Neural cell (in vitro differentiated cells): ENCODE data around the gene WIPF2. TPM values are rescaled to one million over a fixed set of nuclear protein-coding genes. Genes with fewer than 3 reads are reported as not detected.

Experiments
- H2AFZ ChIP-seq: fragments of 200-600, 300-800 bp; sonication (generic), shearing (Covaris generic); 2 replicates; pipeline ENCODE4 v1.6.0; 2014; ENCODE audit warnings: low read depth, mild to moderate bottlenecking, antibody characterized with exemption, low read length, moderate library complexity
- H3F3A ChIP-seq: fragments of 200-600 bp; shearing (Covaris generic); 2 replicates; pipeline ENCODE4 v1.6.1; 2016; ENCODE audit warnings: mild to moderate bottlenecking, moderate library complexity, mixed read lengths, antibody characterized with exemption, low read length; ENCODE audit not compliant: insufficient read depth, poor library complexity, severe bottlenecking
- H3K27ac ChIP-seq: fragments of 200-600, 300-800 bp; sonication (generic), shearing (Covaris generic); 2 replicates; pipeline ENCODE4 v1.5.1; 2014; ENCODE audit warnings: mild to moderate bottlenecking, low read length, moderate library complexity
- H3K27me3 ChIP-seq: fragments of 300-800, 200-600 bp; sonication (generic), shearing (Covaris generic); 2 replicates; pipeline ENCODE4 v1.6.0; 2014; ENCODE audit warnings: mild to moderate bottlenecking, low read depth, low read length, moderate library complexity; ENCODE audit not compliant: insufficient read depth
- H3K36me3 ChIP-seq: fragments of 300-800, 200-600 bp; sonication (generic), shearing (Covaris generic); 2 replicates; pipeline ENCODE4 v1.5.1; 2014; ENCODE audit warnings: mild to moderate bottlenecking, antibody characterized with exemption, low read length, moderate library complexity; ENCODE audit not compliant: insufficient read depth
- H3K4me2 ChIP-seq: fragments of 300-800, 200-600 bp; sonication (generic), shearing (Covaris generic); 2 replicates; pipeline ENCODE4 v1.6.0; 2014; ENCODE audit warnings: mild to moderate bottlenecking, low read length
- H3K4me3 ChIP-seq: fragments of 300-800, 200-600 bp; sonication (generic), shearing (Covaris generic); 2 replicates; pipeline ENCODE4 v1.5.1; 2014; ENCODE audit warnings: mild to moderate bottlenecking, low read length, moderate library complexity
- H3K79me2 ChIP-seq: fragments of 200-600 bp; shearing (Covaris generic); replicated peaks from 2 replicates; pipeline ENCODE4 v1.6.0; 2014; ENCODE audit warnings: mild to moderate bottlenecking, low read length, moderate library complexity; ENCODE audit not compliant: insufficient read depth
- H3K9ac ChIP-seq: fragments of 300-800, 200-600 bp; sonication (generic), shearing (Covaris generic); 2 replicates; pipeline ENCODE4 v1.6.1; 2016; ENCODE audit warnings: mild to moderate bottlenecking, low read length, mixed read lengths
- H3K9me2 ChIP-seq: fragments of 200-600 bp; shearing (Covaris generic); 2 replicates; pipeline ENCODE4 v1.6.1; 2016; ENCODE audit warnings: mild to moderate bottlenecking, low read length, mixed read lengths; ENCODE audit not compliant: insufficient read depth
- H3K9me3 ChIP-seq: fragments of 200-600, 300-800 bp; sonication (generic), shearing (Covaris generic); 2 replicates; pipeline ENCODE4 v1.6.1; 2016; ENCODE audit warnings: mild to moderate bottlenecking, mixed run types, low read length, moderate library complexity, mixed read lengths
- H4K20me1 ChIP-seq: fragments of 200-600 bp; shearing (Covaris generic); 2 replicates; pipeline ENCODE4 v1.6.1; 2016; ENCODE audit warnings: mild to moderate bottlenecking, mixed run types; ENCODE audit not compliant: insufficient read depth
- CTCF ChIP-seq: fragments of 450-650 bp; IDR thresholded peaks from 2 replicates; pipeline ENCODE4 v1.5.1; 2014; ENCODE audit warnings: antibody characterized with exemption, mild to moderate bottlenecking, moderate library complexity; ENCODE audit not compliant: poor library complexity, severe bottlenecking
- EP300 ChIP-seq: fragments of 450-650 bp; conservative IDR thresholded peaks from 2 replicates; pipeline ENCODE4 v1.6.1; 2014; ENCODE audit warnings: antibody characterized with exemption, mild to moderate bottlenecking, moderate library complexity; ENCODE audit not compliant: poor library complexity, severe bottlenecking
- EZH2 ChIP-seq: fragments of 200-600, 300-800 bp; shearing (Covaris generic), sonication (generic); IDR thresholded peaks from 2 replicates; pipeline ENCODE4 v1.6.1; 2014; ENCODE audit warnings: antibody characterized with exemption, low read length, borderline replicate concordance, mild to moderate bottlenecking; ENCODE audit not compliant: insufficient read depth, poor library complexity, severe bottlenecking
- MXI1 ChIP-seq: fragments of 450-650 bp; conservative IDR thresholded peaks from 2 replicates; pipeline ENCODE4 v1.6.1; 2014; ENCODE audit warnings: antibody characterized with exemption, mild to moderate bottlenecking; ENCODE audit not compliant: poor library complexity, severe bottlenecking
- POLR2AphosphoS5 ChIP-seq: IDR thresholded peaks from 2 replicates; pipeline ENCODE4 v1.6.1; 2012
- RAD21 ChIP-seq: fragments of 450-650 bp; conservative IDR thresholded peaks from 2 replicates; pipeline ENCODE4 v1.6.1; 2014; ENCODE audit warnings: antibody characterized with exemption, mild to moderate bottlenecking, moderate library complexity
- SMC3 ChIP-seq: fragments of 450-650 bp; conservative IDR thresholded peaks from 2 replicates; pipeline ENCODE4 v1.6.1; 2014; ENCODE audit warnings: antibody characterized with exemption, mild to moderate bottlenecking, moderate library complexity; ENCODE audit not compliant: poor library complexity
- TAF1 ChIP-seq: IDR thresholded peaks from 2 replicates; pipeline ENCODE4 v1.6.1; 2012; ENCODE audit warnings: low read depth
- polyA plus RNA-seq: library from polyadenylated mRNA; depleted of rRNA; stranded (reverse); fragments of >200 nt; gene quantifications from 2 replicates; pipeline ENCODE4 v1.2.3, GENCODE V29; 2014
- TF ChIP-seq, protein P1 (sequence below): IDR thresholded peaks from 2 replicates; pipeline ENCODE4 v1.6.1; 2012; ENCODE audit warnings: borderline replicate concordance

WIPF2 gene
- polyA plus RNA-seq, 1 donor from 2014 or later = 11.5 TPM

DNA sequence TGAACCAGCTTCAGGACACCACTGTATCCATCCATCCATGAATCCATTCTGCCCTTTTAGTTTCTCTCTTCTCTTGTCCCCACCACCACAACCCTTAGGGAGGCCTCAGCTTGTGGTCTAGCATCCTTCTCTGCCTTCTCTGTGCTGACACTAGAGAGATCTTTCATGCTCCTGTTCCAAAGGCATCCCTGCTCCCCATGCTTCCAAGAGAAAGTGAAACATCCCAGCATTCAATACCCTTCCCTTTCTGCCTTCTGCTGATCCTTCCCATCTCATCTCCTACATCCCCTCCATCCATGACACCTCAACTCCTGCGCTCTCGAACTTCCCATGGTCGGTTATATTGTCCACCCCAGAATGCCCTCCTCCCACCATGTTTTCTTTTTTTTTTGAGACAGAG is 31.9 kb upstream of the WIPF2 start:
- H3K4me2 ChIP-seq = no peak overlapping the region

GRCh38 chr17:40188694-40189093 is 30.4 kb upstream of the WIPF2 start:
- Histone ChIP-seq H3F3A (no peaks in the 10 kb centered on the region), H3K79me2 (no peaks in the 10 kb centered on the region), H3K36me3 (no peaks in the 10 kb centered on the region), H3K27me3 (no peaks in the 10 kb centered on the region), H3K9me3 (no peaks in the 10 kb centered on the region), H3K4me2 (no peak overlapping the region), H4K20me1 (no peaks in the 10 kb centered on the region), H3K4me3 (no peak overlapping the region), H3K9me2 (no peaks in the 10 kb centered on the region), H3K9ac (no peak overlapping the region), H2AFZ (no peak overlapping the region), H3K27ac (no peak overlapping the region)
- TF ChIP-seq RAD21 = no peak
- TF ChIP-seq EP300 = no peak
- no peak for TF ChIP-seq POLR2AphosphoS5
- no peak for TF ChIP-seq TAF1
- TF ChIP-seq, protein P1, sequence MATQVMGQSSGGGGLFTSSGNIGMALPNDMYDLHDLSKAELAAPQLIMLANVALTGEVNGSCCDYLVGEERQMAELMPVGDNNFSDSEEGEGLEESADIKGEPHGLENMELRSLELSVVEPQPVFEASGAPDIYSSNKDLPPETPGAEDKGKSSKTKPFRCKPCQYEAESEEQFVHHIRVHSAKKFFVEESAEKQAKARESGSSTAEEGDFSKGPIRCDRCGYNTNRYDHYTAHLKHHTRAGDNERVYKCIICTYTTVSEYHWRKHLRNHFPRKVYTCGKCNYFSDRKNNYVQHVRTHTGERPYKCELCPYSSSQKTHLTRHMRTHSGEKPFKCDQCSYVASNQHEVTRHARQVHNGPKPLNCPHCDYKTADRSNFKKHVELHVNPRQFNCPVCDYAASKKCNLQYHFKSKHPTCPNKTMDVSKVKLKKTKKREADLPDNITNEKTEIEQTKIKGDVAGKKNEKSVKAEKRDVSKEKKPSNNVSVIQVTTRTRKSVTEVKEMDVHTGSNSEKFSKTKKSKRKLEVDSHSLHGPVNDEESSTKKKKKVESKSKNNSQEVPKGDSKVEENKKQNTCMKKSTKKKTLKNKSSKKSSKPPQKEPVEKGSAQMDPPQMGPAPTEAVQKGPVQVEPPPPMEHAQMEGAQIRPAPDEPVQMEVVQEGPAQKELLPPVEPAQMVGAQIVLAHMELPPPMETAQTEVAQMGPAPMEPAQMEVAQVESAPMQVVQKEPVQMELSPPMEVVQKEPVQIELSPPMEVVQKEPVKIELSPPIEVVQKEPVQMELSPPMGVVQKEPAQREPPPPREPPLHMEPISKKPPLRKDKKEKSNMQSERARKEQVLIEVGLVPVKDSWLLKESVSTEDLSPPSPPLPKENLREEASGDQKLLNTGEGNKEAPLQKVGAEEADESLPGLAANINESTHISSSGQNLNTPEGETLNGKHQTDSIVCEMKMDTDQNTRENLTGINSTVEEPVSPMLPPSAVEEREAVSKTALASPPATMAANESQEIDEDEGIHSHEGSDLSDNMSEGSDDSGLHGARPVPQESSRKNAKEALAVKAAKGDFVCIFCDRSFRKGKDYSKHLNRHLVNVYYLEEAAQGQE = no peak
- TF ChIP-seq MXI1 = no peak

More for the DNA sequence above, 31.9 kb upstream of the WIPF2 start:
- H3K9ac ChIP-seq = no peak overlapping the region
- no peaks in the 10 kb centered on the region for H3K79me2 ChIP-seq
- no peaks in the 10 kb centered on the region for H3K9me3 ChIP-seq
- no peak overlapping the region for H2AFZ ChIP-seq
- TF ChIP-seq RAD21 = no peak
- no peak for TF ChIP-seq EP300
- no peak for TF ChIP-seq CTCF
- no peak for TF ChIP-seq POLR2AphosphoS5
- TF ChIP-seq TAF1 = no peak
- TF ChIP-seq, protein P1 = no peak
- TF ChIP-seq EZH2 = no peak
- no peak for TF ChIP-seq MXI1
- TF ChIP-seq SMC3 = no peak
- H3K27me3 ChIP-seq = no peaks in the 10 kb centered on the region
- H4K20me1 ChIP-seq = no peaks in the 10 kb centered on the region
- H3K36me3 ChIP-seq = no peaks in the 10 kb centered on the region
- no peak overlapping the region for H3K27ac ChIP-seq
- H3F3A ChIP-seq = no peaks in the 10 kb centered on the region
- no peak overlapping the region for H3K4me3 ChIP-seq
- H3K9me2 ChIP-seq = no peaks in the 10 kb centered on the region
